ENCODE results near the gene PTOV1.
A peak's percentile ranks its signal among the peaks of the same experiment; 100 is the strongest.

PTOV1 gene

DNA sequence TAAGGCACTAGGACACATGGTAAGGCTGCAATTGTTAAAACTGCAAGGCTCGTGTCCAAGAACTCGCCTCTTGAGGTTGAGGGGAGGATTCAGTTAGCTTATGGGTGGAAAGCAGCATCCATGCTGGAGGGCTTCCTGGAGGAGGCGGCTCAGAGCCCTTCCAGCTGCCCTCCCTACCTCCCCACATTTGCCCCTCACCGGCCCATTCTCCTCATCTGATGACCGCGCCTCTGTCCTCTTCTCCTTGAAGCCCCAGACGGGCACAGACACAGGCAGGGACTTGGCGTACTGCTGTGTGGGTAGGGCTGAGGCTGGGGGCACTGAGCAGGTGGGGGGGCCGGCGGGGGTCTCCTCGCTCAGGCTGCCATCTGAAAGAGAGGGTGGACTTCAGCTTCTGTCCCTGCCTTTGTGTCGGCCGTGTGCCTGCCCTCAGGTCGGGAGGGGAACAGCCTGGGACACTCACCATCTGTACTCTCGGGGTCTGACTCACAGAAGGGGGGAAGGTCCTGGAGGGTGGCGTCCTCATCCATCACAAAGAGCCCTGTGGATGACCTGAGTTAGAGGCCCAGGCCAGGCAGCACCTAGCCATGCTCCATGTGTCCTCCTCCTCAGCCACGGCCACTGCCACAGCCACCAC, 20.5 kb downstream of the PTOV1 start:
- Histone ChIP-seq H3K4me3 (ENCODE audit: control insufficient read depth in 1 of 7, extremely low read depth in 1 of 7, insufficient read depth in 4 of 7, low read depth in 2 of 7, low read length in 6 of 7) (no peak overlapping the region), H3K27ac (ENCODE audit: insufficient read depth in 1 of 2, low read depth in 1 of 2, low read length in 2 of 2, poor library complexity in 1 of 2, severe bottlenecking in 2 of 2) (no peak overlapping the region), H3K4me1 (ENCODE audit: control extremely low read depth in 1 of 4, control insufficient read depth in 4 of 4, insufficient read depth in 4 of 4, low read length in 3 of 4) (peaks cover 8 to 65% (median 52%) of the 10 kb centered on the region in 4 experiments), H3K27me3 (replicated peaks in 2 of 5; ENCODE audit: control insufficient read depth in 4 of 5, insufficient read depth in 5 of 5, low read length in 4 of 5) (no peaks in the 10 kb centered on the region), H3K36me3 (ENCODE audit: control insufficient read depth in 4 of 4, insufficient read depth in 4 of 4, low read length in 3 of 4) (peaks cover 0 to 23% (median 12%) of the 10 kb centered on the region in 4 experiments), H3K9me3 (ENCODE audit: control extremely low read depth in 1 of 5, control insufficient read depth in 4 of 5, insufficient read depth in 2 of 5, low read depth in 1 of 5, low read length in 4 of 5) (no peaks in the 10 kb centered on the region)
- no peak for DNase-seq
- ChIA-PET POLR2A (no interaction called here), CTCF (no interaction called here)
- 89% methylated on average over 12 of the region's 17 CpGs for WGBS (ENCODE audit: insufficient coverage)

DNA sequence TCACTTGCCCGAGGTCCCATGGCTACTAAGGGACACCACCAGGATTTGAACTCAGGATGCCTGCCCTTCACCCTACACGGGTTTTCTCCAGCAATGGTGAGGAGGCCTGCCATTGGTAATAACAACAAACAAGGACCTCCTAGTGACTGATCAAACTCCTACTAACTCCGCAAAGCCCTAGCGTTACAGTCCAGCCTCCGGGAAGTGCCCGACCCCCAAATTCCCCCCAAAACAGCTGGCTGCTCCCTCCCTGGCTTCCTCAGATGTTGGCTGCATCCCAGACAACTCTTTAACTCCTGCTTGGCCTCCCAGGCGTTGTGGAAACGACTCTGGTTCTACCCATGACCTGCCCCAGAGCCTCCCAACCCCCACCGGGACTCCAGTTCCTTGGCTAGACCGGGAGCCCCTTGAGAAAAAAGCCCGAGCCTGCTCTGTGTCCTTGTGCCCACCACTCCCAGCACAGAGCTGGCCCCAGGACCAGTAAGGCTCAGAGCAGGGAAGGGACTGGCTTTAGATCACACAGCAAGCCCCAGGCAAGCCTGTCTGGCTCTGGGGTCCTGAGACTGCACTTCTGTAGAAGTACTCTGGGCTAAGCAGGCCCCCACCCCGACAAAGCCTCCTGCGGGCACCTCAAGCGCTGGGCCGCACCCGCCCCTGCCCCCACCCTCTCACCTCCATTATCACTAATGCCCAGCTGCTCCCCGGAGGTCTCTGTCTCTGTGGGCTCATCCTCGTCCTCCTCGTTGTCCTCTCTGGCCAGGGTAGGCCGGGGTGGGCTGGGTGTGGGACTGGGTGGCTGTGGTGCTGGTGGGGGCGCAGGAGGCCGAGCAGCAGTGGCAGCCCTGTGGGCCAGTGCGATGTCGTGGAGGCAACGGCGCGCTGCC, 21.5 kb downstream of the PTOV1 start:
- H3K36me3 ChIP-seq (ENCODE audit: control insufficient read depth in 4 of 4, insufficient read depth in 4 of 4, low read length in 3 of 4), result peaks cover 0 to 23% (median 12%) of the 10 kb centered on the region in 4 experiments
- WGBS (ENCODE audit: insufficient coverage), result 96% methylated on average over 17 of the region's 27 CpGs
- no peaks in the 10 kb centered on the region for H3K9me3 ChIP-seq (ENCODE audit: control extremely low read depth in 1 of 5, control insufficient read depth in 4 of 5, insufficient read depth in 2 of 5, low read depth in 1 of 5, low read length in 4 of 5)
- peaks cover 4 to 58% (median 44%) of the 10 kb centered on the region in 4 experiments for H3K4me1 ChIP-seq (ENCODE audit: control extremely low read depth in 1 of 4, control insufficient read depth in 4 of 4, insufficient read depth in 4 of 4, low read length in 3 of 4)
- ChIA-PET CTCF (no interaction called here), POLR2A (no interaction called here)
- H3K4me3 ChIP-seq (ENCODE audit: control insufficient read depth in 1 of 7, extremely low read depth in 1 of 7, insufficient read depth in 4 of 7, low read depth in 2 of 7, low read length in 6 of 7), result no peak overlapping the region
- no peak overlapping the region for H3K27ac ChIP-seq (ENCODE audit: insufficient read depth in 1 of 2, low read depth in 1 of 2, low read length in 2 of 2, poor library complexity in 1 of 2, severe bottlenecking in 2 of 2)
- H3K27me3 ChIP-seq (replicated peaks in 2 of 5; ENCODE audit: control insufficient read depth in 4 of 5, insufficient read depth in 5 of 5, low read length in 4 of 5), result no peaks in the 10 kb centered on the region
- DNase-seq, result no peak

DNA sequence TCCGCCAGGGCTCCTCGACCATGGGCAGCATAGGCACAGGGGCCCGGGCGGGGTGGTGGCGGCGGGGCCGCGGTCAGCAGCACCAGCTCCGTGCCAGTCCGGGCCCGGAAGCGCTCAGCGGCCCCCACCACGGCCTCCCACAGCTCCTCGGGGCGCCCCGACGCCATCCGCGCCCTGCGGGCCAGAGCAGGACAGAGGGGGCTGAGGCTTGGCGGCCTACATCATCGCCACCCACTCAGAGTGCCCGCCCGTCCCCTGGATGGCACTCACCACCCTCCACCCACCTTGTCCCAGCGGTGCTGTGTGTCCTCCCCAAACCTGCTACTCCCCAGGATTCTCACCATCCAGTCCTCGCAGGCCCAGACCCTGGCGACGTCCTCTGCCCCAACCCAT, 22.2 kb downstream of the PTOV1 start:
- ChIA-PET CTCF (no interaction called here), POLR2A (no interaction called here)
- H3K27ac ChIP-seq (ENCODE audit: insufficient read depth in 1 of 2, low read depth in 1 of 2, low read length in 2 of 2, poor library complexity in 1 of 2, severe bottlenecking in 2 of 2), result no peak overlapping the region
- no peak overlapping the region for H3K4me3 ChIP-seq (ENCODE audit: control insufficient read depth in 1 of 7, extremely low read depth in 1 of 7, insufficient read depth in 4 of 7, low read depth in 2 of 7, low read length in 6 of 7)
- DNase-seq, result peak in 1 of 3 donors; percentile 37
- no peaks in the 10 kb centered on the region for H3K9me3 ChIP-seq (ENCODE audit: control extremely low read depth in 1 of 5, control insufficient read depth in 4 of 5, insufficient read depth in 2 of 5, low read depth in 1 of 5, low read length in 4 of 5)
- H3K36me3 ChIP-seq (ENCODE audit: control insufficient read depth in 4 of 4, insufficient read depth in 4 of 4, low read length in 3 of 4), result peaks cover 0 to 23% (median 12%) of the 10 kb centered on the region in 4 experiments
- H3K4me1 ChIP-seq (ENCODE audit: control extremely low read depth in 1 of 4, control insufficient read depth in 4 of 4, insufficient read depth in 4 of 4, low read length in 3 of 4), result peaks cover 3 to 54% (median 42%) of the 10 kb centered on the region in 4 experiments
- 97% methylated on average over 14 of the region's 29 CpGs for WGBS (ENCODE audit: insufficient coverage)
- no peaks in the 10 kb centered on the region for H3K27me3 ChIP-seq (replicated peaks in 2 of 5; ENCODE audit: control insufficient read depth in 4 of 5, insufficient read depth in 5 of 5, low read length in 4 of 5)

DNA sequence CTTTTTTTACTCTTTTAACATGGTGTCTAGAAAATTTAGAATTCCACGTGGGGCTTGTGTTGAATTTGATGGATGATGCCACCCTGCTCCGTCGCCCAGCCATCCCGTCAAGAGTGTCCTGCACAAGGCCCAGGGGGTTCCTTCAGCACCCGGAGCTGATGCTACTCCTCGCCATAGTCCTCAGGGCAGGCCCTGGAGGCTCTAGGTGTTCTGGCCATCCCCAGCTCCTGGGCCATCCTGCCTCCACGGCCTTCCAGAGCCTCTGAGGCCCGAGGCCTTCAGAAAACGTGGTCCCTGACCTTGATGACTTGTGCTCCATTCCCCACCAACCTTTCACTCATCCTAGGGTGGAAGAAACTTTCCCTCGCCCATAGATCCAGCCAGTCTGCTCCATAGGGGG, 22.9 kb downstream of the PTOV1 start:
- CTCF ChIA-PET, result no interaction called here
- POLR2A ChIA-PET, result no interaction called here
- no peak for DNase-seq
- Histone ChIP-seq H3K27me3 (replicated peaks in 2 of 5; ENCODE audit: control insufficient read depth in 4 of 5, insufficient read depth in 5 of 5, low read length in 4 of 5) (no peaks in the 10 kb centered on the region), H3K9me3 (ENCODE audit: control extremely low read depth in 1 of 5, control insufficient read depth in 4 of 5, insufficient read depth in 2 of 5, low read depth in 1 of 5, low read length in 4 of 5) (no peaks in the 10 kb centered on the region), H3K36me3 (ENCODE audit: control insufficient read depth in 4 of 4, insufficient read depth in 4 of 4, low read length in 3 of 4) (peaks cover 0 to 24% (median 13%) of the 10 kb centered on the region in 4 experiments), H3K4me3 (ENCODE audit: control insufficient read depth in 1 of 7, extremely low read depth in 1 of 7, insufficient read depth in 4 of 7, low read depth in 2 of 7, low read length in 6 of 7) (no peak overlapping the region), H3K27ac (ENCODE audit: insufficient read depth in 1 of 2, low read depth in 1 of 2, low read length in 2 of 2, poor library complexity in 1 of 2, severe bottlenecking in 2 of 2) (peak overlapping the region in 1 of 2 experiments; percentile 14), H3K4me1 (ENCODE audit: control extremely low read depth in 1 of 4, control insufficient read depth in 4 of 4, insufficient read depth in 4 of 4, low read length in 3 of 4) (peaks cover 0 to 54% (median 42%) of the 10 kb centered on the region in 4 experiments)
- WGBS (ENCODE audit: insufficient coverage), result 93% methylated on average over 8 of the region's 10 CpGs

DNA sequence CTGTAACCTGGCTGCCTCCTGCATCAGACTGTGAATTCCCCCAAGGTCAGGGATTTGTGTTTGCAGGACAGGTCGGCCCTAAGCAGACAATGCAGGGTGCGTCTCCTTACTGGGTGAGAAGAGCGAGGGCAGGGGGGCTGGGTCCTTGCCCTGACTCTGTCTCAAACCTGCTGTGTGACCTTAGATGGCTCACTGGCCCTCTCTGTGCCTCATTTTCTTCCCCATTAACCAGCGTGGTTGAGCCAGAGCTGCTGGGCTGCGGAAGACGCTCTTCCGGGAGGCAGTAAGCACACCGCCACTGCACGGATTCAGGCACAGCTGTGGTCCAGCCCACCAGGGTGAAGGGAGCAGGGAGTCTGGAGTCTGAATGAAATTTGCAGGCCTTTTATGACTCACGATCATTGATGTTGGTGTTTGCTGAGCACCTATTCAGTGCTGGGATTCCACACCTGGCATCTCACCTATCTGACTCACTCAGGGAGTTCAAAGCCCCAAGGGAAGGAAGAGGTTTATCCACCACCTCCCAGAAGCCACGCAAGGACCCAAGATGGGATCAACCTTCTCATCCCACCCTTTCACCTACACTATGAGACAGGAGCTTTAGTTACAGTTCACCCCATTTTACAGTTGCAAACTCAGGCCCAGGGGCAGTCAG, 23.7 kb downstream of the PTOV1 start:
- H3K36me3 ChIP-seq (ENCODE audit: control insufficient read depth in 4 of 4, insufficient read depth in 4 of 4, low read length in 3 of 4), result peaks cover 0 to 32% (median 18%) of the 10 kb centered on the region in 4 experiments
- H3K4me1 ChIP-seq (ENCODE audit: control extremely low read depth in 1 of 4, control insufficient read depth in 4 of 4, insufficient read depth in 4 of 4, low read length in 3 of 4), result peaks cover 0 to 51% (median 40%) of the 10 kb centered on the region in 4 experiments
- H3K27ac ChIP-seq (ENCODE audit: insufficient read depth in 1 of 2, low read depth in 1 of 2, low read length in 2 of 2, poor library complexity in 1 of 2, severe bottlenecking in 2 of 2), result no peak overlapping the region
- CTCF ChIA-PET, result interaction anchor here (0.9 to 2.5 kb wide), 2 partner anchors 10 to 64 kb away, joined by 4 to 8 read pairs; no protein-coding TSS in a partner anchor
- POLR2A ChIA-PET, result no interaction called here
- H3K9me3 ChIP-seq (ENCODE audit: control extremely low read depth in 1 of 5, control insufficient read depth in 4 of 5, insufficient read depth in 2 of 5, low read depth in 1 of 5, low read length in 4 of 5), result no peaks in the 10 kb centered on the region
- WGBS (ENCODE audit: insufficient coverage), result 99% methylated on average over 10 of the region's 11 CpGs
- H3K27me3 ChIP-seq (replicated peaks in 2 of 5; ENCODE audit: control insufficient read depth in 4 of 5, insufficient read depth in 5 of 5, low read length in 4 of 5), result no peaks in the 10 kb centered on the region
- no peak overlapping the region for H3K4me3 ChIP-seq (ENCODE audit: control insufficient read depth in 1 of 7, extremely low read depth in 1 of 7, insufficient read depth in 4 of 7, low read depth in 2 of 7, low read length in 6 of 7)
- no peak for DNase-seq

DNA sequence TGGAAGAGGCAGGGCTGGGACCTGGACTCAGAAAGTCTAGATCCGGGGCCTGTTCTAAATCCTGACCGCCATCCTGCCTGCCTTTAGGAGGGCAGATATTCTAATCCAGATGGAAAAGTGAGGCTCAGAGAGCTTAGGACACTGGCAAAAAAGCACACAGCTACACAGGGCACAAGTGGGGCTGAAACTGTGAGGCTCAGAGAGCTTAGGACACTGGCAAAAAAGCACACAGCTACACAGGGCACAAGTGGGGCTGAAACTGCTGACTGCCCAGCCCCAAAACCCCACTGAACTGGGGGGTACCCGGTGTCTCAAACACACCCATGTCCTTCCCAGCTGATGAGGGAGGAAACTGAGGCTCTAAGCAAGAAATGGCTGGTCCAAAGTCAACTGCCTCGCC, 24.2 kb downstream of the PTOV1 start:
- H3K27ac ChIP-seq (ENCODE audit: insufficient read depth in 1 of 2, low read depth in 1 of 2, low read length in 2 of 2, poor library complexity in 1 of 2, severe bottlenecking in 2 of 2), result peak overlapping the region; percentile 99 to 100
- POLR2A ChIA-PET, result no interaction called here
- no peak for DNase-seq
- peaks cover 1 to 35% (median 20%) of the 10 kb centered on the region in 4 experiments for H3K36me3 ChIP-seq (ENCODE audit: control insufficient read depth in 4 of 4, insufficient read depth in 4 of 4, low read length in 3 of 4)
- WGBS (ENCODE audit: insufficient coverage), result 100% methylated on average over 4 of the region's 4 CpGs
- peaks cover 0 to 47% (median 35%) of the 10 kb centered on the region in 4 experiments for H3K4me1 ChIP-seq (ENCODE audit: control extremely low read depth in 1 of 4, control insufficient read depth in 4 of 4, insufficient read depth in 4 of 4, low read length in 3 of 4)
- H3K9me3 ChIP-seq (ENCODE audit: control extremely low read depth in 1 of 5, control insufficient read depth in 4 of 5, insufficient read depth in 2 of 5, low read depth in 1 of 5, low read length in 4 of 5), result no peaks in the 10 kb centered on the region
- peak overlapping the region in 5 of 7 experiments; percentile 99 to 100 (median 100) for H3K4me3 ChIP-seq (ENCODE audit: control insufficient read depth in 1 of 7, extremely low read depth in 1 of 7, insufficient read depth in 4 of 7, low read depth in 2 of 7, low read length in 6 of 7)
- CTCF ChIA-PET, result interaction anchor here (0.9 to 2.5 kb wide), 3 partner anchors 10 to 64 kb away, joined by 3 to 8 read pairs (median 4); no protein-coding TSS in a partner anchor
- H3K27me3 ChIP-seq (replicated peaks in 2 of 5; ENCODE audit: control insufficient read depth in 4 of 5, insufficient read depth in 5 of 5, low read length in 4 of 5), result no peaks in the 10 kb centered on the region

Data from common myeloid progenitor, CD34-positive (primary cell).